GM21576 (cell line): ENCODE measurements around the gene PVALEF.

Source experiments
- ATAC-seq: cut with Tn5 transposase; IDR thresholded peaks from one replicate; pipeline ENCODE4 v1.9.1; 2021; ENCODE audit warnings: mild to moderate bottlenecking, moderate library complexity; ENCODE audit not compliant: unreplicated experiment

The PVALEF gene

DNA sequence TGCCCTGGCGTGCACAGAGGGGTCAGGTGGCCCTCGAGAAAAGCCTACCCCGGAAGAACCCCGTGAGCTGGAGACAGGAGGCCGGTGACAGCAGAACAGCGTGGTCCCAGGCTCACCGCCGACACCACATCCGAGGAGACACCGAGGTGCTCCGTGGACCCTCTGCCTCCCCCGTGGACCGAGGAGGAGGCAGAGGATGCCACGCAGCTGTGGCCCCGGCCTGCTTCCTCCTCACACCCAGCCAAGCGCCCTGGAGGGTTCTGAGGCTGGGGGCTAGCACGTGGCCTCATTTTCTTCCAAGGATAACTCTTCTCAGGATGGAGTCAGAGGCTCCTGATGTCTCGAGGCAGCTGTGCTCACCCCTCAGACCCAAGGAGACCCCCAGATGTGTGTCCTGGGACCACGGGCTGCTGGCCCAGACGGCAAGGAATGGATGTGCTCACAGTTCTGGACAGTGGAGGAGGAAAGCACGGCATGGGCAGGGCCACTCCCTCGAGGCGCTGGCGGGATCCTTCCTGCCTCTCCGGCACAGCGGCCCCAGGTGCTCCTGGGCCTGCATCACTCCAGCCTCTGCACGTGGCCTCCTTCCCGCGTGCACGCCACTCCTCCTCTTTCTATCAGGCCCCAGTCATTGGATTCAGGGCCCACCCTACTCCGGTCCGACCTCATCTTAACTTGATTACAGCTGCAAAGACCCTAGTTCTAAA is 4.4 kb upstream of the PVALEF start:
- no peak for ATAC-seq

DNA sequence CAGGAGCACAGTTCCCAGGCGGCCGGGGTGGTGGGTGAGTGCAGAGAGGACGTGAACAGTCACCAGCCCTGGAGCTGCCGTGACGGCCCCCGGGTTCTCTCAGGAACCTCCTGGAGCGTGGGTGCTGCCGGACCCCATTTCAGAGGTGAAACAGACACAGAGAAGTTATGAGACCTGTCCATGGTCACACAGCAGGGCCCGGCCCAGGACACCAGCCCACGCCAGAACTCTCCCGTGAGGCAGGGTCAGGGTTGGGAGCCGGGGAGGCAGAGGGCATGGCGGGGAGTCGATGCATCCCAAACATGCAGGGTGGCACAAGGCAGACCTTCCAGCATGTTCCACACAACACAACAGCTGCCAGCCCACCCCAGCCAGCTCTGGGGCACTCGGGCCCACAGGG is 3.8 kb upstream of the PVALEF start:
- ATAC-seq, result no peak

DNA sequence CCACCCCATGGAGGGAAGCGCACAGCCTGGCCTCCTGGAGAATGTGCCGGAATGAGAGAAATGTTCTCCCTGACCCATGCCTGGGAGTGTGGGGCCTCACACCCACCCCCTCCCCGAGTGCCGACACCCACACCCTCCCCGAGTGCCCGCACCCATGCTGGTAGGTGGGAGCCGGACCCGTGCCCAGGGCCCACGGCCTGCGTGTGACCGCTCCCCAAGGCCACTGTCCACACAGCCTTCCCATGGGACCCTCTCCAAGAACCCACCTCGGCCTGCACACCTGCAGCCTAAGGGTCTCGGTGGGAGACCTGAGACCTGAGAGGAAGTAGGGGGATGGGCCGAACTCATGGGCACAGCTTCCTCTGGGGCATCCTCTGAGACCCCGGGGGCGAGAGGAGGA is 3.3 kb upstream of the PVALEF start:
- ATAC-seq, result no peak

DNA sequence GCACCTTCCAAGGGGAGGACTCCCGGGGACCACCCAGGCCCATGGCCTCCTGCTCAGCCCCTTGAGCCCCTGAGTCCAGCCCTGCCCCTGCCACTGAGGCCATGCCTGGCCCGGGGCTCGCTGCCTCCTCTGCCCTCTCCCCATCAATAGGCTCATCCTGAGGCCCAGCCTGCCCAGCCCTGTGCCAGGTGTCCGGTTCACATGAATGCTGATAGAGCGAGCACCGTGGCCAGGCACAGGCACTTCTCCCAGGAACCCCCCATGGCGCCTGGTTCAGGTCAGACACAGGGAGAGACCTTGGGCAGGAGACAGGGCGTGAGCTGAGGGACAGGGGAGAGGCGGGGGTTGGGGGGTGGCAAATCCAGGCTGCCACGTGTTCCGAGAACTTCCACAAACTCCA is 2.8 kb upstream of the PVALEF start:
- ATAC-seq, result no peak

DNA sequence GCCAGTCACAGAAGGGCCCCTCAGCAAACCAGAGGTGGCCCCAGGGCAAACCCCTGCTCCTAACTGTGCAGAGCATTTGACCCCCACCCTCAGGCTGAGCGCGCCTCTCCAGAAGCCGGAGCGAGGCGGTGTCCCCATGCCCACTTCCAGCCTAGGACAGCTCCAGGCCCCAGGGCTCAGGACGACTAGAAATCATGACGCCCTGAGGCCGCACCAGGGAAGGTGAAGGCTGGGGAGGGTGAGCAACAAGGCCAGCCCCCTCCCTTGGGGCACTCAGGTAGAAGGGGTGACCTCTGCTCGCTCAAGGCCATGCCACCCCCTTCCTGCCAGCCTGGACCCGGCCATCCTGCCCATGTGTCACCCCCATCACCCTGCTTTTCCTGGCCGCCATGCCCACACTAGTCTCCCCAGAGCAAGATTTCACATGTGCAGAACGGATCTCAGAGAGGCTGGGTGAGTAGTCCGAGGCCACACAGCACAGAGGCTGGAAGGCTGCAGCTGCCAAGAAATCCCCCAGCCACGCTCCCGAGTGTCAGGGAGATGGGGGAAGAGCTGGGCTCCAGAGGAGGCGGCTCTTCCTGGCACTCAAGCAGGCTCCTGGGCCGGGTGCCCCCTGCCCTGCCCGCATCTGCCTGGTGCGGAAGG is 2.1 kb upstream of the PVALEF start:
- ATAC-seq, result no peak

DNA sequence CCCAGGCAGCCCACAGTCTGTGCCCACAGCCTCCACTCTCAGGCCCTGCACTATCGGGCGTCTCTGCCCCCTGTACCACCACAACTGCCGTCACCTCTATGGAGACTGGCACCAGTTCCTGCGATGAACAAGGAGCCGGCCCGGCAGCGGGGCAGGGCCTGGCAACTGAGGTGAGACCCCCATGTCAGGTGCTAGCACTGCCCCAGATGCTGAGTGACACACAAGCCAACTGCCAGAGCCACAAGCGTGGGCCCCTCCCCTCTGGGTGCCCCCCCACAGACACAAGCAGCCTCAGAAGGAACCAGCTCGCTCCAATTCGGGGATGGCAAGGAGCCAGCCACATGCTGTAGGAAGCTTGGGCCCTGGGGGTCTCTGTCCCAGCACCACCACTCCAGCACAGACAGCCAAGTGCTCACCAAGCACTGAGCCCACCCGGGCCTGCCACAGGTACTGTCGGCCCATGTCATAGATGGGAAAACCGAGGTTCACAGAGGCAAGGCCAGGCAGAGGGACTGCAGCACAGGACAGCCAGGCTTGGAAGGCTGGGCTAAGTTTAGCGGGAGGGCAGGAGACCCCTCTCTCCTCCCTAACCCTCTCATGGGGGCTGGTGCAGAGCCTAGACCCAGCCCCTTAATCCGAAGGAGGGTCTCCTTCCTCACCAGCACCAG is 1.5 kb upstream of the PVALEF start:
- no peak for ATAC-seq

DNA sequence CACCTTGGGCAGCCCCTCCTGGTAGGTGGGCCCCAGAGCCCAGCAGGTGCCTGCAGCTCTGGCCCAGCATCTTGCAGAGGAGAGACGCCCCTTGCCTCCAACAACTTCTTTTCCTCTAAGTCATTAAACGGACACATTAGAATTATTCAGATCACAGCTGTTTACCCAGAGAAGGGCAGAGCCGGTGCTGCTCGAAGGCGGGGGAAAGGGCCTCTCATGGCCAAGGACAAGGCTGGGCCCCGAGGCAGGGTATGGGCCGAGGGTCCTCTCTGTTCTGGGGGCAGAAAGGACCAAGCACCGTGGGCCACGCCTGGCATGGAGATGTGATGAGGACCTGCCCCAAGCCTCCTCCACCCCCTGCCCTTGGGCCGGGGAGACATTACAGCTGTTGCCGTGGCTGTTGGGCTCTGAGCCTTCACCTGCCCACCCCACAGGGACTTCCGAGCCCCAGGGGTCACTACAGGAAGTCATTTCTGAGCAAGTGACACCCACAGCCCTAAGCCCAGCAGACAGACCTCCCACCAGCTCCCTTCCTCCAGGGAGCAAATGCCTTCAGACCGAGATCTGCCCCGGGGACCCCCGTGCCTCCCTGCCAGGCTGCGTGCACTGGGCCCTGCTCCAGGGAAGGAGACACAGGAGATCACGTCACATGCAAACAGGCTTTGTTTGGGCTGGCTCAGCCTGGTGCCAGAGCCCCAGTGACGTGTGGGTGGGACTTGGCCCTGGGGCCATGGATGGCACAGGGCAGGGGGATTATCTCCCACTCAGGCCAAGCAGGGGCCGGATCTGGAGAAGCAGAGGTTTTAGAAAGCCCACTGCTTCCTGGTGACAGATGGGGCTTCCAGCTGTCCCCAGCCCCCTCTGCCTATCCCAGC is 699 bp upstream of the PVALEF start:
- no peak for ATAC-seq

DNA sequence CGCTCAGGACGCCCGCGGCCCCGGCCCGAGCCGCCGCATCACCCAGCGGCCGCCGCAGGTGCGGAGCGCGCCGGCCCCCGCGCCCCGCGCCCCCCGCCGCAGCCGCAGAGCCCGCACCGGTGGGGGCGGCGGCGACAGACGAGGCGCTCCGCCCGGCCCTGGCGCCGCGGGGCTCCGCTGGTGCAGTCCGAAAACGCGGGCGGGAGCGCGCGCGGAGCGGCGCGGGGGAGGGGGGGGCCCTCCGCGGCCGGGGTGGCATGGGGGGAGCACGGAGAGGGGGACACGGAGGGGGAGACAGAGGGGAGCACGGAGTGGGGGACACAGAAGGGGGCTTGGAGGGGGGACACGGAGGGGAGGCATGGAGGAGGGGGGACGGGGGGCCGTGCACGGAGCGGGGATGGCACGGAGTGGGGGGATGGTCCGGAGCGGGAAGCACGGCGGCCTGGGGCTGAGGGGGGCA is 756 bp downstream of the PVALEF start, which contains the start of gene AATK:
Gene AATK (minus strand): TSS at position 189 of the 460 bp plus-strand sequence. CDS start 229 bp downstream, outside the sequence.
- no peak for ATAC-seq

DNA sequence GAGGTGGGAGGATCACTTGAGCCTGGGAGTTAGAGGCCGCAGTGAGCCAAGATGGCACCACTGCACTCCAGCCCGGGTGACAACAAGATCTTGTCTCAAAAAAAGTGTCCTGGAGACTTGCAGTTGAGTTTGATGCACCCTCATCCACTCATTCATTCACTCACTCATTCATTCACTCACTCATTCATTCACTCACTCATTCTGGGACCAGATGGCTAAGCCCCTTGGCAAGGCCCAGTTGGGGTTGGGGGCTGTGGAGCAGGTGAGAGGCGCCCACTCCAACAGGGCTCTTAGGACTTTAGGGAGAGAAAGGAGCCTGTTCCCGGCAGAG is 1.9 kb downstream of the PVALEF start:
- no peak for ATAC-seq

DNA sequence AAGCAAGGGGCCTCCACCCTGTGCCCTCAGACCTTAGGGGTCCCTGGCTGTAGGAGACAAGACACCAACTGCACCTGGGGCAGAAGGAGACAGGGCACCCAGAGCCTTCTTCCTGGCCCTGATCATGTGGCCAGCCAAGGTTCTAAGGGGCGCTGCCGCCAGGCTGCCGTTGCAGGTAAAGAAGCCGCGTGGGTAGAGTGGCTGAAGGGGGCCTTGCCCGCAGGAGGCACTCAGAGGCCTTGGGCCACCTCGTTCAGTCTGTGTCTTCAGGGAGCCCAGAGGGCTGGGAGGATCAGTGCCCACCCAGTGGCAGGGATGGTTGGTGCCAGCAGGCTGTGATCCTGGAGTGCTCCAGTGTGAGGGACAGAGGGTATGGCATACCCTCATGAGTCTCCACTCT is 2.3 kb downstream of the PVALEF start:
- ATAC-seq, result no peak

DNA sequence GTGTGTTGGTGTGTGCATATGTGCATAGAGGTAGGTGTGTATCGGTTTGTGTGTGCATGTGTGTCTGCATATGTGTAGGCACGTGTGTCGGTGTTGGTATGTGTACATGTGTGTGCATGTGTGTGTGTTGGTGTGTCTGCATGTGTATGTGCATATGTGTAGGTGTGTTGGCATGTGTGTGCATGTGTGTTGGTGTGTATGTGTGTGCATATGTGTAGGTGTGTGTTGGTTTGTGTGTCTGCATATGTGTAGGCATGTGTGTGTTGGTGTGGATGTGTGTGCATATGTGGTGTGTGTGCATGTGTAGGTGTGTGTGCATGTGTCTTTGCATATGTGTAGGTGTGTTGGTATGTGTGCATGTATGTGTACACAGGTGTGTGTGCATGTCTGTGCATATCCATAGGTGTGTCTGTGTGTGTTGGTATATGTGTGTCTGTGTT is 4.6 kb downstream of the PVALEF start:
- ATAC-seq, result no peak

DNA sequence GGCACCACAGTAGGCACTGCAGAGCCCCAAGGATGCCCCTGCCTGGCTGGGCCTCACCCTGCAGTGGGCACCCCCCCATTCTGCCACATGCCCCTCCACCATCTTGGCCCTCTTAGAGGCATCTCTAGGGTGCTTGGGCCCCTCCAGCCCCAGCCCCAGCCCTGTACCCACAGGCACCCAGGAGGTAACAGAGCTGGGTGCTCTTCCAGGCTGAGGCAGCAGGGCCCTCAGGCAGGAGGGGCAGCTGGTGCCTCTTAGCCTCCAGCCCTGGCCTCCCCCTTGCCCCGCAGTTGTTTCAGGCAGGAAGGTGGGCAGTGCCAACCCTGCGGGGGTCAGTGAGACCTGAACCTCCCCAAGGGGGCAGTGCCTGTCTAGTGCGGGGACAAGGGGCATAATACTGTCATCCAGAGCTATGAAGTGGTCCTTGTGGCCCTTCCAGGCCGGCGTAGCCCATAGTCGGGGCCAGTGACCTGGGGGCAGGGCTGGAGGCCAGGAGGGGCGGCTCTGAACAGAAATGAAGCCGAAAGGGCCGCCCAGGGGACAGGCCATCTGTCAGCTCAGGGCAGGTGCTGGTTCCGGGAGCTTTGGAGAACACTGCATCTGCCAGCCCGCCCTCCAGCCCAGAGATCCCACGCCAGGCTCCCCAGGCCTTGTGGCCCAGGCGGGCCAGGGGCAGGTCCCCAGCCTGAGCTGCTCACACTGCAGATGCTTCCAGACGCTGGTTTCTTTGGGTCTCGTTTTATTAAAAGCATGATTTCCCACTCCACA is 5.6 kb downstream of the PVALEF start:
- no peak for ATAC-seq

DNA sequence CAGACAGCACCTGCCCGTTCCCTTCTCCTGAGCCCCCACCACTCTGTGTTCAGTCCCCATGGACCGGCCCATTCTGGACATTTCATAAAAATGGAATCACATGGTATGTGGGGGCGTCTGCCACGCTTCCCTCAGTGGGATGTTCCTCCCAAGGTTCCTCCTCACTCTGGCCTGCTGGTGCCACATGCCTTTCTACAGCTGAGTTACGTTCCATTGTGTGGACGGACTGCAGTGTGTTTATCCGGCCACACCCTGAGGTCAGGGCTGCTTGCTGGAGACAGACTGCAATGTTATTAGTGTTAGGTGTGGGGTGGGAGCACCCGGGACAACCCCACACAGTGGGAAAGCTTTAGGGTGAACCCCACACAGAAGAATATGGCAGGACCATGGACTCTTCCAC is 6.6 kb downstream of the PVALEF start:
- no peak for ATAC-seq

DNA sequence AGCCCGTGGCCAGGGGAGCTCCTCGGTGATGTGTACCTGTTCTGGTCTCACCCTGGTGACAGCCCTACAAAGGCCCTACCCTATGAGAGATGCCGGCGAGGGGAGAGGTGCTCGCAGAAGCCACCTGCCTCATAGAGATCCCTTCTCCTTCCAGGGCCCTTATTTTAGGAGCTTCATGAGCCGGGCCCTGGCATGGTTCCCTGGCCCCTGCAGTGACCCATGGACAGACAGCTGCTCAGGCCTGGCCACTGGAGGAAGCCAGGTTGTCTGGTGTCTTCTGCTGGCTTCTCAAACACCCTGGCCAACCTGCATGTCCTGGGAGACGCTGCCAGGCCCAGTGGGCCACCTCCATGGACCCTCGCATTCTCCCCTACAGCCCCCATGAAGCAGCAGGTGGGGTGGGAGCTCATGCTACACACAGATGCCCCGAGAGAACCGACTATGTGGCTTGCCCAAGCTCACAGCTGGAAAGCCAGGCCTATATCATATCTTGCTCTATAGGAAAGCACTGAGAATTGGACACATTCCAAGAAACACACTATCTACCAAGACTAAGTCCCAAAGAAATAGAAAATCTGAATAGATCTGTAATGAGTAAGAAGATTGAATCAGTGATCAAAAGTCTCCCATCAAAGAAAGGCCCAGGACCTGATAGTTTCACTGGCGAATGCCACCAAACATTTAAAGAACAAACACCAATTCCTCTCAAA is 7.9 kb downstream of the PVALEF start:
- ATAC-seq, result no peak

DNA sequence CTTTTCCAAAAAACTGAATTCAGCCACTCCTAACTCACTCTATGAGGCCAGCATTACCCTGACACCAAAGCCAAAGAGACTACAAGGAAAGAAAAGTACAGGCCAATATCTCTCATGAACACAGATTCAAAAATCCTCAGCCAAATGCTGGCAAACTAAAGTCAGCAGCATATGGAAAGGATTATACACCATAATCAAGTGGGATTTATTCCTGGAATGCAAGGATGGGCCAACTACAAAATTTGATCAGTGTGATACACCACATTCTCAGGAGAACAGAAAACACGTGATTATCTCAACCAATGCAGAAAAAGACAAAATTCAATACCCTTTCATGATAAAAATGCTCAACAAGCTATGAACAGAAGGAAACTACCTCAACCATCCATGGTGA is 8.5 kb downstream of the PVALEF start:
- no peak for ATAC-seq

DNA sequence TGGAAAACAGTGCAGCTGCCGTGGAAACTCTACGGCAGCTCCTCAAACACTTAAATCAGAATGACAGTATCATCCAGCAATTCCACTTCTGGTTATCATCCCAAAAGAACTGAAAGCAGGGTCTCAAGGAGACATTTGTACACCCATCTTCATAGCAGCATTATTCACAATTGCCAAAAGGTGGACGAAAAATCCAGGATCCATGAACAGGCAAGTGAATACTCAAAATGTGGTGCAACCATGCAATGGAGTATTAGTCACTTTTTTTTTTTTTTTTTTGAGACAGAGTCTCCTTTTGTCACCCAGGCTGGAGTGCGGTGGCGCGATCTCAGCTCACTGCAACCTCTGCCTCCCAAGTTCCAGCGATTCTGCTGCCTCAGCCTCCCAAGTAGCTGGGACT is 11.4 kb downstream of the PVALEF start:
- no peak for ATAC-seq

DNA sequence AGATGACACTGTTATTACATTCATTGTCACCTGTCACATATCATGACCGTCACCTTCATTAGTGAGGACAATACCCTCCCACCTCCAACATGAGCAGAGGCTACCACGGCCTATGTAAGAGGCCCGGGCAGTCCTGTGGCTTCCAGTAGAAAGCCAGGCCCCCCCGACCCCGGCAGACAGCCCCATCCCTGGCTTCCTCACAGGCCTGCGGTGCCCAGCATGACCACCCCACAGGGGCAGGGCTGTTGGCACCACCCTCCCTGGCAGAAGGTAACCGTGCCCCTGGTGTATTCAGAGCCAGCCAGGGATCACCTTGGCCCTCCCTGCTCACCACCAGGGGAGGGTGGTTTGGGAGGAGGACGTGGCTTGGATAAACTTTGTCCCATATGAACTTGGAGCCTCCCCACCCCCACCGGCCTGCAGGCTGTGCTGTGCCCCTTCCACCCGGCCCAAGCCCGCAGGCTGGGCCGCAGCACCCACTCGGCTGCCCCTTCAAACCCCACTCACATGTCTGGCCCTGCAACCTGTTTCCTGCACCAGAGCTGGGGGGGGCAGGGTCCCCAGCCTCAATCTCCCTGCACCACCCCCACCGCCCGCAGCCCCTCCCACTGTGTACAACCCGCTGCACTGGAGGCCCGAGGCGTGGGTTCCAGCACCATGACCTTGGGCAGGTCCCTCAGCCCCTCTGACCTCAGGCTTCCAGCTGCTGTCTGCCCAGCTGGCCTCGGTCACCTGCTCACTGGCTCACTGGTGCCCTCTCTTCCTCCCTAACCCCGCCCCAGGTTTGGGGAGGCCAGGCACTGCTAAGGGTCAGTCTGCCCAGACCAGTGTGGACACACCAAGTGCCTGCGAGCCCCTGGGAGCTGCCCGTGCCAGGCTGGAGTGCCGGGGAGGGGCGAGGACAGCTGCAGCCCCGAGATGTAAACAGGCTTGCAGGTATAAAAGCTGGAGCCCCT is 13.1 kb downstream of the PVALEF start:
- no peak for ATAC-seq

DNA sequence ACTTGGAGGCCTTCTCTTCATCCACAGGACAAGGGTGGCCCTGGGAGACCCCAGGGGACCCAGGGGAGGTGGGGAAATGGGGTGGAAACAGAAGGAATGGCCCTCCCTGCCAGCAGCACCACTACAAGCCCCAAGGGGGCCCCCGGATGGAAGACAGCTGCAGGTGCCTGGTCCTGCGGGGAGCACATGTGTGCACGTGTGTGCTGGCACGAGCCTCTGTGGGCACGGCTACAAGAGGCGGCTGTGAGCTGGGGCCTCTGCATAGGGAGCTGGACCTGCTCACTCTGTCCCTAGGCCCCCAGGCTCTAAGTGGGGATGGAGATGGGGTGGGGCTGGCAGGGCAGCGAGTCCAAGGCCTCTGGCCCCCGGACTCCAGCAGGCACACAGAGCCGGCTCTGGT is 13.9 kb downstream of the PVALEF start:
- ATAC-seq, result no peak

DNA sequence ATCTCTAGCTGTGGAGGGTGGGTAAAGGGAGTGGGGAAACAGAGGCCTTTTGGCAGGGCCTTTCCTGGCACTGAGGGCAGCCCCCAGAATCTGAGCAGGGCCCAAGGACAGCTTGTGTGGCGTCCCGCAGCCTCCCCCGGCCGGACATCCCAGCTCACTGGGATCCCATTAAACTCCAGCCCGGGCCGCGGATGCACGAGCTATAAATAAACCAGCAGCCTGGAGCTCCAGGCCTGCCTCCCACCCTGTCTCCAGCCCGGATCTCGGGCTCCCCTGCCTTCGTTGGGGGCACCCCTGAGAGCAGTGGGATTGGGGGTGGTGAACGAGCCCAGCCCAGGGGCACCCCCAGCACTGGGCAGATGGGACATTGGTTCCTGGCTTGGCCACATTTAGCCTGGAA is 14.6 kb downstream of the PVALEF start:
- no peak for ATAC-seq
